Thyroid gland (tissue), 4 donors: ENCODE data around the gene KCNG2. TPM values are rescaled to one million over a fixed set of nuclear protein-coding genes. Genes with fewer than 3 reads are reported as not detected.

Experiments
- DNase-seq, 2 donors: peaks; one replicate each; pipeline ENCODE4 v3.0.0-alpha.2; 2019
- H3K27ac ChIP-seq, 3 donors: fragments of 200-600 bp; sonication (generic); 1 replicate in 2 of 3; 2 replicates in 1 of 3; pipeline ENCODE4 v1.5.1; 2016 to 2019; ENCODE audit warnings: mild to moderate bottlenecking in 1 of 3, moderate library complexity in 1 of 3
- H3K27me3 ChIP-seq: fragments of 200-600 bp; sonication (generic); one replicate; pipeline ENCODE4 v1.5.1; 2019
- H3K36me3 ChIP-seq, 2 donors: fragments of 200-600 bp; sonication (generic); one replicate each; pipeline ENCODE4 v1.5.1; 2016 to 2019
- H3K4me1 ChIP-seq, 2 donors: fragments of 200-600 bp; sonication (generic); one replicate each; pipeline ENCODE4 v1.5.1; 2017 to 2019
- H3K4me3 ChIP-seq, 3 donors: fragments of 200-600 bp; sonication (generic); replicated peaks in 1 of 3; 1 replicate in 2 of 3; 2 replicates in 1 of 3; pipeline ENCODE4 v1.5.1; 2016; ENCODE audit warnings: mild to moderate bottlenecking in 1 of 3
- H3K9me3 ChIP-seq: fragments of 200-600 bp; sonication (generic); one replicate; pipeline ENCODE4 v1.5.1; 2017
- POLR2A ChIP-seq, 2 donors: fragments of 450-650 bp; IDR thresholded peaks; one replicate each; pipeline ENCODE4 v1.6.1; 2017; ENCODE audit warnings: antibody characterized with exemption in 2 of 2, mild to moderate bottlenecking in 2 of 2, moderate library complexity in 1 of 2
- WGBS, 2 donors: methylation state at CpG; one replicate each; pipeline ENCODE4 v1.1.5; 2017; 5-methylcytosine and 5-hydroxymethylcytosine counted together
- intact Hi-C: fragments of 100-400 bp; cut with DNase I; formaldehyde crosslinking; loops from one replicate; pipeline ENCODE4 v1.15.1; 2023
- total RNA-seq, 4 donors: library from RNA; depleted of rRNA; stranded (reverse); fragments of >200 nt; gene quantifications; one replicate each; pipeline ENCODE4 v1.2.3, GENCODE V29; 2016
- TF ChIP-seq, protein P1 (sequence below), 6 experiments: fragments of 200-600 bp in 3 of 6; fragments of 450-650 bp in 3 of 6; sonication (generic) in 3 of 6; IDR thresholded peaks; one replicate each; pipeline ENCODE4 v1.5.1; 2016 to 2019; ENCODE audit warnings: antibody characterized with exemption in 6 of 6, mild to moderate bottlenecking in 2 of 6, inconsistent platforms in 1 of 6, moderate library complexity in 1 of 6

Gene KCNG2
- total RNA-seq, 4 donors from 2014 or later = 0.22 TPM; not detected in 3

DNA sequence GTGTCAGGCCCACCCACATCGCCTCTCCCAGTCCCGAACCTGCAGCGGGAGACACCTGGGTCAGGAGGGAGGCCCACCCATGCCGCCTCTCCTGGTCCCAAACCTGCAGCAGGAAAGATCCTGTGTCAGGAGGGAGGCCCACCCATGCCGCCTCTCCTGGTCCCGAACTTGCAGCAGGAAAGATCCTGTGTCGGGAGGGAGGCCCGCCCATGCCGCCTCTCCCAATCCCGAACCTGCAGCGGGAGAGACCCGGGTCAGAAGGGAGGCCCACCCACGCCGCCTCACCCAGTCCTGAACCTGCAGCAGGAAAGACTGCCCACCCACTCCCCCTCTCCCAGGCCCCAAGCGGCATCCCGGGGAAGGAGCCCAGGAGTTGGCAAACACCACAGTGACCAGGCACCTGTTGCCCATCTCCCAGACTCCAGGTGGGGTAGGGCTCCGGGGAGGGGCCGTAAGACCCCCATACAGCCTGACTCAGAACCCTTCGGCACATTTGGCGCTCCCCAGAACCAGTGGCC lies 145.9 kb downstream of the KCNG2 start:
- H3K27me3 ChIP-seq = no peaks in the 10 kb centered on the region
- peaks cover 64 to 68% of the 10 kb centered on the region in 2 donors for H3K4me1 ChIP-seq
- peak overlapping the region in 2 of 3 donors; percentile 91 to 98 for H3K27ac ChIP-seq
- WGBS, 2 donors = 96 to 97% methylated on average over 13 to 19 of the region's 20 CpGs
- peak in 1 of 2 donors; percentile 1 for DNase-seq
- TF ChIP-seq, protein P1, sequence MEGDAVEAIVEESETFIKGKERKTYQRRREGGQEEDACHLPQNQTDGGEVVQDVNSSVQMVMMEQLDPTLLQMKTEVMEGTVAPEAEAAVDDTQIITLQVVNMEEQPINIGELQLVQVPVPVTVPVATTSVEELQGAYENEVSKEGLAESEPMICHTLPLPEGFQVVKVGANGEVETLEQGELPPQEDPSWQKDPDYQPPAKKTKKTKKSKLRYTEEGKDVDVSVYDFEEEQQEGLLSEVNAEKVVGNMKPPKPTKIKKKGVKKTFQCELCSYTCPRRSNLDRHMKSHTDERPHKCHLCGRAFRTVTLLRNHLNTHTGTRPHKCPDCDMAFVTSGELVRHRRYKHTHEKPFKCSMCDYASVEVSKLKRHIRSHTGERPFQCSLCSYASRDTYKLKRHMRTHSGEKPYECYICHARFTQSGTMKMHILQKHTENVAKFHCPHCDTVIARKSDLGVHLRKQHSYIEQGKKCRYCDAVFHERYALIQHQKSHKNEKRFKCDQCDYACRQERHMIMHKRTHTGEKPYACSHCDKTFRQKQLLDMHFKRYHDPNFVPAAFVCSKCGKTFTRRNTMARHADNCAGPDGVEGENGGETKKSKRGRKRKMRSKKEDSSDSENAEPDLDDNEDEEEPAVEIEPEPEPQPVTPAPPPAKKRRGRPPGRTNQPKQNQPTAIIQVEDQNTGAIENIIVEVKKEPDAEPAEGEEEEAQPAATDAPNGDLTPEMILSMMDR (IDR thresholded peaks at IDR 0.05) = no peak
- no peak for TF ChIP-seq POLR2A (IDR thresholded peaks at IDR 0.05)
- intact Hi-C loops = no loop called here
- peaks cover 17 to 24% of the 10 kb centered on the region in 2 donors for H3K36me3 ChIP-seq
- H3K4me3 ChIP-seq = no peak overlapping the region
- no peaks in the 10 kb centered on the region for H3K9me3 ChIP-seq

- DNase-seq = peak in 1 of 2 donors; percentile 2
- H3K36me3 ChIP-seq = peaks cover 17 to 27% of the 10 kb centered on the region in 2 donors
- peak overlapping the region in 2 of 3 donors; percentile 91 to 98 for H3K27ac ChIP-seq
- H3K4me3 ChIP-seq = no peak overlapping the region
- 60 to 86% methylated on average over 3 to 11 of the region's 11 CpGs for WGBS, 2 donors
- no peak for TF ChIP-seq POLR2A (IDR thresholded peaks at IDR 0.05)
- TF ChIP-seq, protein P1 (IDR thresholded peaks at IDR 0.05) = no peak
- H3K27me3 ChIP-seq = no peaks in the 10 kb centered on the region
- intact Hi-C loops = no loop called here
- H3K9me3 ChIP-seq = no peaks in the 10 kb centered on the region
- peaks cover 67 to 70% of the 10 kb centered on the region in 2 donors for H3K4me1 ChIP-seq
These were observed 146.5 kb downstream of the KCNG2 start for GRCh38 chr18:79944126-79944731.

DNA sequence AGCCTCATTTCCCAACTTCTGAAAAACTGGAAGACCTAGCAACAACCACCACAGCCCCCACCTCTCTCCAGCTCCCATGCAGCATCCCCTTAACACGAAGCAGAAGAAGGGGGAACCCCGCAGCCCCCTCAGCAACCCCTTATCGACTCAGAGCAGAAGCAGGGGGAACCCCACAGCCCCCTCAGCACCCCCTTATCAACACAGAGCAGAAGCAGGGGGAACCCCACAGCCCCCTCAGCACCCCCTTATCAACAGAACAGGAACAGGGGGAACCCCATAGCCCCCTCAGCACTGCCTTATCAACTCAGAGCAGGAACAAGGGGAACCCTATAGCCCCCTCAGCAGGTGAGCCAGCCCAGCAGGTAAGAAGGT lies 147.0 kb downstream of the KCNG2 start:
- intact Hi-C loops = no loop called here
- peaks cover 66 to 71% of the 10 kb centered on the region in 2 donors for H3K4me1 ChIP-seq
- H3K4me3 ChIP-seq = no peak overlapping the region
- DNase-seq = no peak
- TF ChIP-seq, protein P1 (IDR thresholded peaks at IDR 0.05) = no peak
- no peak for TF ChIP-seq POLR2A (IDR thresholded peaks at IDR 0.05)
- peak overlapping the region in 2 of 3 donors; percentile 91 to 98 for H3K27ac ChIP-seq
- peaks cover 17 to 27% of the 10 kb centered on the region in 2 donors for H3K36me3 ChIP-seq
- 77 to 89% methylated on average over 3 of the region's 3 CpGs for WGBS, 2 donors
- H3K9me3 ChIP-seq = no peaks in the 10 kb centered on the region
- H3K27me3 ChIP-seq = no peaks in the 10 kb centered on the region

- no peaks in the 10 kb centered on the region for H3K27me3 ChIP-seq
- DNase-seq = no peak
These were observed 147.6 kb downstream of the KCNG2 start for GRCh38 chr18:79945118-79946042.

More at GRCh38 chr18:79945118-79946042, 147.6 kb downstream of the KCNG2 start:
- Histone ChIP-seq H3K36me3 (peaks cover 17 to 27% of the 10 kb centered on the region in 2 donors), H3K4me3 (no peak overlapping the region), H3K4me1 (peaks cover 64 to 66% of the 10 kb centered on the region in 2 donors), H3K27ac (peak overlapping the region in 2 of 3 donors; percentile 91 to 98), H3K9me3 (no peaks in the 10 kb centered on the region)
- intact Hi-C loops = no loop called here
- TF ChIP-seq, protein P1 (IDR thresholded peaks at IDR 0.05) = no peak
- no peak for TF ChIP-seq POLR2A (IDR thresholded peaks at IDR 0.05)
- 82 to 83% methylated on average over 14 to 15 of the region's 17 CpGs for WGBS, 2 donors
